ENCODE data around the gene DNAH5.

Gene DNAH5

DNA sequence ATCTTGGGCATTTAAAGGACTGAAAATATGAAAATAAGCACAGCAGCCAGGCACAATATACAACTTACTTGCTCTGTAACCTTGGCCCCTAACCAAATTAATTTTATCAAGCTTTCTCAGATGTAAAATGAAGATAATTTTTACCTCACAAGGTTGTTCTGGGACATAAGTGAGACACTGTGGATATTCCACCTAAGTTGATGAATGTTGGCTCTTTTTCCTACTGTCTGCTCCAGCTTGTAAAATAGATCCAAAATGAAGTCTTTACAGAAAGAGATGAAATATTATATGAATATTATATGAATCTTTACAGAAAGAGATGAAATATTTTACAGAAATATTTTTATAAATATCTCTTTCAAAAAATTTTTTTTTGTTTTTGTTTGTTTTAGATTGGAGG, 270.1 kb downstream of the DNAH5 start:
- no peak for TF ChIP-seq CTCF (IDR thresholded peaks at IDR 0.05)
- no peaks in the 10 kb centered on the region for H3K9me3 ChIP-seq (ENCODE audit: control insufficient read depth, low read length)

DNA sequence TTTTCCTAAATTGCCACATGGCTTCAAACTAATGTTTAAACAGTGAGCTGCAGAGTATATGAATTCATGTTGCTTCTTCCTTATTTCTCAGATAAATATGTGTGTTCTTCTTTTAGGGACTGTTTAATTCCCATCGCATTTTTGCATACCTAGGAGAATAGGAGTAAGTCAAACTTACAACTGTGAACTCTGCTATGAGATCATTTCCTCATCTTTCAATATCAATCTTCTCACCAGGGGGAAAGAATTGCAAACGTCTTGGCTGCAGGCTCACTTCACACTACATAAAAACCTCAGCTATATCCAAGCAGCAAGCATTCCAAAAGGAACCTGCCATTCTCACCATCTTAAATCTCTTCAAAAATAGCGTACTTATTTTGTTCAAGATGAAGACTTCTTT, 271.0 kb downstream of the DNAH5 start:
- Histone ChIP-seq H3K4me1 (no peaks in the 10 kb centered on the region), H3K79me2 (no peaks in the 10 kb centered on the region), H2AFZ (no peak overlapping the region), H3K4me2 (ENCODE audit: low read length) (no peak overlapping the region), H3K9ac (no peak overlapping the region), H3K4me3 (ENCODE audit: low read depth, low read length) (no peak overlapping the region), H3K27ac (no peak overlapping the region), H3K36me3 (ENCODE audit: control insufficient read depth, insufficient read depth, low read length) (no peaks in the 10 kb centered on the region), H3K27me3 (ENCODE audit: control insufficient read depth, insufficient read depth, low read length) (no peaks in the 10 kb centered on the region), H3K9me3 (ENCODE audit: control insufficient read depth, low read length) (no peaks in the 10 kb centered on the region)
- no peak for TF ChIP-seq CTCF (IDR thresholded peaks at IDR 0.05)

More for the DNA sequence above, 270.1 kb downstream of the DNAH5 start:
- no peaks in the 10 kb centered on the region for H3K27me3 ChIP-seq (ENCODE audit: control insufficient read depth, insufficient read depth, low read length)
- H2AFZ ChIP-seq: no peak overlapping the region
- no peak overlapping the region for H3K4me3 ChIP-seq (ENCODE audit: low read depth, low read length)
- no peaks in the 10 kb centered on the region for H3K36me3 ChIP-seq (ENCODE audit: control insufficient read depth, insufficient read depth, low read length)
- H3K4me1 ChIP-seq: no peaks in the 10 kb centered on the region
- no peaks in the 10 kb centered on the region for H3K79me2 ChIP-seq
- H3K27ac ChIP-seq: no peak overlapping the region
- H3K4me2 ChIP-seq (ENCODE audit: low read length): no peak overlapping the region
- no peak overlapping the region for H3K9ac ChIP-seq

DNA sequence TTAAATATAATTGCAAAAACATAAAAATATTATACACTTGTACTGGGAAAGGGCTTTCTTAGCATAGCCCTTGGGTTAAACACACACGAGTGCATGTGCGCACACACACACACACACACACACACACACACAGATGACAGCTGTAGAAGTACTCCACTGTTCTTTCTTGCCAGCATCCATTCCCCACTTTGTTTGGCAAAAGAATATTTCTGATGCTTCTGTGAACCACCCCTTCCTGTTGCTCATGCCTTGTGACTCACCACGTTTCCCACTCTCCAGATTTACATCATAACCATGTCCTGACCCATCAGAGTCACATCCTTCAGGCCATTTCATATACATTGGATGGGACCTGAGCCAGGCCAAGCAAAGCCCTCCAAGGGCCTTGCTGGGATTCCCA, 280.1 kb downstream of the DNAH5 start:
- TF ChIP-seq CTCF (IDR thresholded peaks at IDR 0.05): no peak

DNA sequence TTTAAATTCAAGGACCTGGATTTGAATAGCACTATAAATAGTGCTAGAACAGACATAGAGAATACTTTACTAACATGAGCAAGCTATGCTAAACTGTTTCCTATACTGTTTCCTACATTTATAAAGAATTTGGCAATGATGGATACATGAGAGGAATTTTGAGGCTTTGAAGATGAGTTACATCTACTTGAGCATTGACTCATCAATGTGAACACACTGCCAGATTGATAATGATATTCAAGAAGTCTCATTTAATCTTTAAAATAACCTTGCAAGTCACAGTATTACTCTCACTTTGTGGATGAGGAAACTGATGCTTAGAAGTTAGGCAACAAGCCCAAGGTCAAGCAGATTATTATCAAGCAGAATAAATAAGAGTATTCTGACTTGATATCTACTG, 281.9 kb downstream of the DNAH5 start:
- Histone ChIP-seq H3K9me3 (ENCODE audit: control insufficient read depth, low read length) (no peaks in the 10 kb centered on the region), H2AFZ (no peak overlapping the region), H3K4me1 (no peaks in the 10 kb centered on the region), H3K4me2 (ENCODE audit: low read length) (no peak overlapping the region), H3K36me3 (ENCODE audit: control insufficient read depth, insufficient read depth, low read length) (no peaks in the 10 kb centered on the region), H3K27ac (no peak overlapping the region), H3K27me3 (ENCODE audit: control insufficient read depth, insufficient read depth, low read length) (no peaks in the 10 kb centered on the region), H3K4me3 (ENCODE audit: low read depth, low read length) (no peak overlapping the region), H3K79me2 (no peaks in the 10 kb centered on the region), H3K9ac (no peak overlapping the region)
- TF ChIP-seq CTCF (IDR thresholded peaks at IDR 0.05): no peak

More for the DNA sequence above, 280.1 kb downstream of the DNAH5 start:
- Histone ChIP-seq H2AFZ (no peak overlapping the region), H3K4me2 (ENCODE audit: low read length) (no peak overlapping the region), H3K4me1 (no peaks in the 10 kb centered on the region), H3K9me3 (ENCODE audit: control insufficient read depth, low read length) (no peaks in the 10 kb centered on the region), H3K9ac (no peak overlapping the region), H3K36me3 (ENCODE audit: control insufficient read depth, insufficient read depth, low read length) (no peaks in the 10 kb centered on the region), H3K27ac (no peak overlapping the region), H3K27me3 (ENCODE audit: control insufficient read depth, insufficient read depth, low read length) (no peaks in the 10 kb centered on the region), H3K79me2 (no peaks in the 10 kb centered on the region), H3K4me3 (ENCODE audit: low read depth, low read length) (no peak overlapping the region)

DNA sequence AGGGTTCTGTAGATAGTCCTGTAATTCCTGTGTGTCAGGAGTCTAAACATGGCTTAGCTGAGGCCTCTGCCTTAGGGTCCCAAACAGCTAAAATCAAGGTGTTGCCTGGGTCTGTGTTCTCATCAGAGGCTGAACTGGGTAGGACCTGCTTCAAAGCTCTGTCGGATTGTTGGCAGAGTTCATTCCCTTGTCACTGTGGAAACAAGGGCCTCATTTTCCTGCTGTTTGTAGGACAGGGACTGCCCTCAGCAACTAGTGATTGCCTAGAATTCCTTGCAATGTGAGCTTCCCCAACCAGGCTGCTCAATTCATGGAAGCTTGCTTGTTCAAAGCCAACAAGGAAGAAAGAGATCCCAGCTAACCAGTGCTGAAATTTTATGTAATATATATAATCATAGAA, 283.2 kb downstream of the DNAH5 start:
- Histone ChIP-seq H3K9me3 (ENCODE audit: control insufficient read depth, low read length) (no peaks in the 10 kb centered on the region), H2AFZ (no peak overlapping the region), H3K4me1 (no peaks in the 10 kb centered on the region), H3K27ac (no peak overlapping the region), H3K36me3 (ENCODE audit: control insufficient read depth, insufficient read depth, low read length) (no peaks in the 10 kb centered on the region), H3K9ac (no peak overlapping the region), H3K4me3 (ENCODE audit: low read depth, low read length) (no peak overlapping the region), H3K79me2 (no peaks in the 10 kb centered on the region), H3K27me3 (ENCODE audit: control insufficient read depth, insufficient read depth, low read length) (no peaks in the 10 kb centered on the region), H3K4me2 (ENCODE audit: low read length) (no peak overlapping the region)
- TF ChIP-seq CTCF (IDR thresholded peaks at IDR 0.05): no peak
